K562 (cell line): ENCODE measurements around the gene SHC1. TPM values are rescaled to one million over a fixed set of nuclear protein-coding genes. Genes with fewer than 3 reads are reported as not detected.

Experiments
- BRD9 ChIP-seq: fragments of 450-650 bp; IDR thresholded peaks from 2 replicates; pipeline ENCODE4 v1.6.1; 2018; ENCODE audit warnings: low read depth; ENCODE audit not compliant: partially characterized antibody
- CBX5 ChIP-seq: IDR thresholded peaks from 2 replicates; pipeline ENCODE4 v1.6.1; 2014; ENCODE audit warnings: low read depth, borderline replicate concordance
- CHD1 ChIP-seq: fragments of 200-600 bp; sonication (generic); IDR thresholded peaks from one replicate; pipeline ENCODE4 v1.6.1; 2012; ENCODE audit warnings: mild to moderate bottlenecking, moderate library complexity, low read length, inconsistent platforms
- ELF2 ChIP-seq: fragments of 250-450 bp; sonication (Bioruptor Pico); IDR thresholded peaks from 2 replicates; pipeline ENCODE4 v1.5.0; 2021; ENCODE audit warnings: mild to moderate bottlenecking
- FOXP1 ChIP-seq: sonication (generic); formaldehyde crosslinking; IDR thresholded peaks from 2 replicates; pipeline ENCODE4 v1.8.0; 2022; ENCODE audit warnings: mild to moderate bottlenecking, missing genetic modification reagents
- GATAD2A ChIP-seq: fragments of 450-650 bp; IDR thresholded peaks from 2 replicates; pipeline ENCODE4 v1.6.1; 2017
- HNRNPH1 ChIP-seq: fragments of 200-400 bp; formaldehyde crosslinking; optimal IDR thresholded peaks from 2 replicates; pipeline ENCODE3; 2017; ENCODE audit warnings: low read depth, mild to moderate bottlenecking, low read length, moderate library complexity
- L3MBTL2 ChIP-seq: fragments of 450-650 bp; IDR thresholded peaks from 2 replicates; pipeline ENCODE4 v1.6.1; 2016; ENCODE audit warnings: mild to moderate bottlenecking, moderate library complexity
- POLR2AphosphoS5 ChIP-seq: IDR thresholded peaks from 2 replicates; pipeline ENCODE4 v1.6.1; 2011; ENCODE audit warnings: mild to moderate bottlenecking, low read depth, low read length, moderate library complexity; ENCODE audit not compliant: control insufficient read depth, insufficient read depth
- SRF ChIP-seq, 2 experiments: fragments of 250-450, 450-650 bp in 1 of 2; sonication (Bioruptor Pico) in 1 of 2; sonication (generic) in 1 of 2; formaldehyde crosslinking; IDR thresholded peaks; 2 replicates each; pipeline versions ENCODE4 v1.5.0 to v1.5.1; 2020 to 2022; ENCODE audit warnings: mild to moderate bottlenecking in 1 of 2, missing genetic modification reagents in 1 of 2
- TAL1 ChIP-seq: fragments of 450-650 bp; IDR thresholded peaks from 2 replicates; pipeline ENCODE4 v1.6.1; 2016; ENCODE audit warnings: mild to moderate bottlenecking
- TBP ChIP-seq: optimal IDR thresholded peaks from 2 replicates; pipeline ENCODE3; 2011; ENCODE audit warnings: low read depth, low read length, improper control_type of control experiment
- U2AF2 ChIP-seq: fragments of 200-400 bp; formaldehyde crosslinking; optimal IDR thresholded peaks from 2 replicates; pipeline ENCODE3; 2017; ENCODE audit warnings: low read depth, mild to moderate bottlenecking, low read length
- XRCC3 ChIP-seq: fragments of 450-650 bp; IDR thresholded peaks from 2 replicates; pipeline ENCODE4 v1.6.1; 2017; ENCODE audit warnings: mild to moderate bottlenecking, moderate library complexity
- ZFP1 ChIP-seq: fragments of 450-650 bp; formaldehyde crosslinking; IDR thresholded peaks from 2 replicates; pipeline ENCODE4 v1.4.0; 2020; ENCODE audit warnings: mild to moderate bottlenecking, mixed read lengths
- ZNF444 ChIP-seq: fragments of 250-450 bp; sonication (Bioruptor Pico); IDR thresholded peaks from 2 replicates; pipeline ENCODE4 v1.4.0; 2020; ENCODE audit warnings: mild to moderate bottlenecking, moderate library complexity
- polyA plus RNA-seq, 8 experiments: library from polyadenylated mRNA; depleted of rRNA in 4 of 8; stranded (reverse) in 5 of 8; unstranded in 3 of 8; fragments of >200 nt; fragmentation: Nextera tagmentation in 2 of 8; fragmentation: Illumina TruSeq in 1 of 8; extraction: Ambion mirVana in 2 of 8; extraction: Trizol in 1 of 8; gene quantifications; 2 replicates each; pipeline versions ENCODE4 v1.2.1 to v1.2.3, GENCODE V29; 2011 to 2014; ENCODE audit warnings: inconsistent platforms in 1 of 8, missing spikeins in 1 of 8
- total RNA-seq, 7 experiments: library from RNA; depleted of rRNA in 6 of 7; stranded (reverse); fragments of >200 nt in 6 of 7; fragmentation: Illumina TruSeq in 2 of 7; extraction: Trizol in 2 of 7; gene quantifications; 2 replicates each; pipeline versions ENCODE4 v1.2.1 to v1.2.3, GENCODE V29; 2011 to 2021; ENCODE audit warnings: low replicate concordance in 1 of 7
- TF ChIP-seq, protein P1 (sequence below): fragments of 450-650 bp; IDR thresholded peaks from 2 replicates; pipeline ENCODE4 v1.6.1; 2016; ENCODE audit warnings: mild to moderate bottlenecking, moderate library complexity
- TF ChIP-seq, protein P2 (sequence below), 2 experiments: fragments of 450-650 bp in 1 of 2; sonication (generic) in 1 of 2; formaldehyde crosslinking; conservative IDR thresholded peaks; 2 replicates each; pipeline versions ENCODE4 v1.4.0 to v1.8.1; 2020 to 2022; ENCODE audit warnings: mild to moderate bottlenecking in 1 of 2, missing genetic modification reagents in 1 of 2

The SHC1 gene
- total and polyA plus RNA-seq, 9 of the 15 experiments (the other 6 are each of a cell fraction or from before 2014, with no cell fraction given), result 4.1 to 113 (median 51.9) TPM

DNA sequence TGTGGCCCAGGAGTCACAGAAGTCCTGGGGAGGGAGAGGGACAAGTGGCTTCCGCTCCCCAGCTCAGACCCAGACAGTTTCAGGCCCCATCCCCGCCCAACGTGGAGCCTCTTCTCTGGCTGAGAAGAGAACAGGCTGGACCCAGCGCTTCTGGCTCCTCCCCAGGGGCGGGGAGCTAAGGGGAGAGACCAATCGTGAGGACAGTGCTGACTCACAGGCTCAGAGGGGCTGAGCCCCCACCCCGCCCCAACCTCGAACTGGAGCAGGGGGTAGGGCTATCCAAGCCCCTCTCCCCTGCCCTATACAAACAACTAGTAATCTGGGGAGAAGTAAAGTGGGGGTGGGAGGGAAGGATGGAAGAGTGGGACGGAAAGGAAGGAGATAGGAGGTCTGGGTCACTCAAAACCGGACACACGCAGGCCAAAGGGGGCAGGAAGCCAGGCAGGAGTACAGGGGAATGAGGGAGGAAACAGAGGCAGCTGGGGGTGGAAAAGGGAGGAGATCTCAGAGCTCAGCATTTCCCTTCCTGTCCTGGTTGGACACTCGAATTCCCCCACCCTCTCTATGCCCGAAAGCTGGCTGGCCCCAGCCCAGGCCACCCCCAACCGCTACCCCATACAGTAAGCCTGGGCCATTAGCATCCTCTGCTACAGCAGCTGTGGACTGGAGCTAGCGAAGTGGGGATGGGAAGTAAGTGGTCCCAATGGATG is at the start of gene SHC1 (continued):
- no peak for TF ChIP-seq HNRNPH1
- TF ChIP-seq GATAD2A, result peak; percentile 32; the same call in 1 of the 2 replicates
- peak; percentile 88 for TF ChIP-seq TBP
- TF ChIP-seq U2AF2, result no peak
- no peak for TF ChIP-seq SRF (CRISPR knock-in tag; IDR thresholded peaks at IDR 0.05)
- peak; percentile 44 for TF ChIP-seq BRD9
- TF ChIP-seq L3MBTL2, result 0 out of 2 replicates have a peak, but pooled peaks have one; percentile 23
- TF ChIP-seq, protein P1, sequence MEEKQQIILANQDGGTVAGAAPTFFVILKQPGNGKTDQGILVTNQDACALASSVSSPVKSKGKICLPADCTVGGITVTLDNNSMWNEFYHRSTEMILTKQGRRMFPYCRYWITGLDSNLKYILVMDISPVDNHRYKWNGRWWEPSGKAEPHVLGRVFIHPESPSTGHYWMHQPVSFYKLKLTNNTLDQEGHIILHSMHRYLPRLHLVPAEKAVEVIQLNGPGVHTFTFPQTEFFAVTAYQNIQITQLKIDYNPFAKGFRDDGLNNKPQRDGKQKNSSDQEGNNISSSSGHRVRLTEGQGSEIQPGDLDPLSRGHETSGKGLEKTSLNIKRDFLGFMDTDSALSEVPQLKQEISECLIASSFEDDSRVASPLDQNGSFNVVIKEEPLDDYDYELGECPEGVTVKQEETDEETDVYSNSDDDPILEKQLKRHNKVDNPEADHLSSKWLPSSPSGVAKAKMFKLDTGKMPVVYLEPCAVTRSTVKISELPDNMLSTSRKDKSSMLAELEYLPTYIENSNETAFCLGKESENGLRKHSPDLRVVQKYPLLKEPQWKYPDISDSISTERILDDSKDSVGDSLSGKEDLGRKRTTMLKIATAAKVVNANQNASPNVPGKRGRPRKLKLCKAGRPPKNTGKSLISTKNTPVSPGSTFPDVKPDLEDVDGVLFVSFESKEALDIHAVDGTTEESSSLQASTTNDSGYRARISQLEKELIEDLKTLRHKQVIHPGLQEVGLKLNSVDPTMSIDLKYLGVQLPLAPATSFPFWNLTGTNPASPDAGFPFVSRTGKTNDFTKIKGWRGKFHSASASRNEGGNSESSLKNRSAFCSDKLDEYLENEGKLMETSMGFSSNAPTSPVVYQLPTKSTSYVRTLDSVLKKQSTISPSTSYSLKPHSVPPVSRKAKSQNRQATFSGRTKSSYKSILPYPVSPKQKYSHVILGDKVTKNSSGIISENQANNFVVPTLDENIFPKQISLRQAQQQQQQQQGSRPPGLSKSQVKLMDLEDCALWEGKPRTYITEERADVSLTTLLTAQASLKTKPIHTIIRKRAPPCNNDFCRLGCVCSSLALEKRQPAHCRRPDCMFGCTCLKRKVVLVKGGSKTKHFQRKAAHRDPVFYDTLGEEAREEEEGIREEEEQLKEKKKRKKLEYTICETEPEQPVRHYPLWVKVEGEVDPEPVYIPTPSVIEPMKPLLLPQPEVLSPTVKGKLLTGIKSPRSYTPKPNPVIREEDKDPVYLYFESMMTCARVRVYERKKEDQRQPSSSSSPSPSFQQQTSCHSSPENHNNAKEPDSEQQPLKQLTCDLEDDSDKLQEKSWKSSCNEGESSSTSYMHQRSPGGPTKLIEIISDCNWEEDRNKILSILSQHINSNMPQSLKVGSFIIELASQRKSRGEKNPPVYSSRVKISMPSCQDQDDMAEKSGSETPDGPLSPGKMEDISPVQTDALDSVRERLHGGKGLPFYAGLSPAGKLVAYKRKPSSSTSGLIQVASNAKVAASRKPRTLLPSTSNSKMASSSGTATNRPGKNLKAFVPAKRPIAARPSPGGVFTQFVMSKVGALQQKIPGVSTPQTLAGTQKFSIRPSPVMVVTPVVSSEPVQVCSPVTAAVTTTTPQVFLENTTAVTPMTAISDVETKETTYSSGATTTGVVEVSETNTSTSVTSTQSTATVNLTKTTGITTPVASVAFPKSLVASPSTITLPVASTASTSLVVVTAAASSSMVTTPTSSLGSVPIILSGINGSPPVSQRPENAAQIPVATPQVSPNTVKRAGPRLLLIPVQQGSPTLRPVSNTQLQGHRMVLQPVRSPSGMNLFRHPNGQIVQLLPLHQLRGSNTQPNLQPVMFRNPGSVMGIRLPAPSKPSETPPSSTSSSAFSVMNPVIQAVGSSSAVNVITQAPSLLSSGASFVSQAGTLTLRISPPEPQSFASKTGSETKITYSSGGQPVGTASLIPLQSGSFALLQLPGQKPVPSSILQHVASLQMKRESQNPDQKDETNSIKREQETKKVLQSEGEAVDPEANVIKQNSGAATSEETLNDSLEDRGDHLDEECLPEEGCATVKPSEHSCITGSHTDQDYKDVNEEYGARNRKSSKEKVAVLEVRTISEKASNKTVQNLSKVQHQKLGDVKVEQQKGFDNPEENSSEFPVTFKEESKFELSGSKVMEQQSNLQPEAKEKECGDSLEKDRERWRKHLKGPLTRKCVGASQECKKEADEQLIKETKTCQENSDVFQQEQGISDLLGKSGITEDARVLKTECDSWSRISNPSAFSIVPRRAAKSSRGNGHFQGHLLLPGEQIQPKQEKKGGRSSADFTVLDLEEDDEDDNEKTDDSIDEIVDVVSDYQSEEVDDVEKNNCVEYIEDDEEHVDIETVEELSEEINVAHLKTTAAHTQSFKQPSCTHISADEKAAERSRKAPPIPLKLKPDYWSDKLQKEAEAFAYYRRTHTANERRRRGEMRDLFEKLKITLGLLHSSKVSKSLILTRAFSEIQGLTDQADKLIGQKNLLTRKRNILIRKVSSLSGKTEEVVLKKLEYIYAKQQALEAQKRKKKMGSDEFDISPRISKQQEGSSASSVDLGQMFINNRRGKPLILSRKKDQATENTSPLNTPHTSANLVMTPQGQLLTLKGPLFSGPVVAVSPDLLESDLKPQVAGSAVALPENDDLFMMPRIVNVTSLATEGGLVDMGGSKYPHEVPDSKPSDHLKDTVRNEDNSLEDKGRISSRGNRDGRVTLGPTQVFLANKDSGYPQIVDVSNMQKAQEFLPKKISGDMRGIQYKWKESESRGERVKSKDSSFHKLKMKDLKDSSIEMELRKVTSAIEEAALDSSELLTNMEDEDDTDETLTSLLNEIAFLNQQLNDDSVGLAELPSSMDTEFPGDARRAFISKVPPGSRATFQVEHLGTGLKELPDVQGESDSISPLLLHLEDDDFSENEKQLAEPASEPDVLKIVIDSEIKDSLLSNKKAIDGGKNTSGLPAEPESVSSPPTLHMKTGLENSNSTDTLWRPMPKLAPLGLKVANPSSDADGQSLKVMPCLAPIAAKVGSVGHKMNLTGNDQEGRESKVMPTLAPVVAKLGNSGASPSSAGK, result no peak
- no peak for TF ChIP-seq CHD1
- TF ChIP-seq FOXP1 (CRISPR knock-in tag), result no peak
- TF ChIP-seq, protein P2, sequence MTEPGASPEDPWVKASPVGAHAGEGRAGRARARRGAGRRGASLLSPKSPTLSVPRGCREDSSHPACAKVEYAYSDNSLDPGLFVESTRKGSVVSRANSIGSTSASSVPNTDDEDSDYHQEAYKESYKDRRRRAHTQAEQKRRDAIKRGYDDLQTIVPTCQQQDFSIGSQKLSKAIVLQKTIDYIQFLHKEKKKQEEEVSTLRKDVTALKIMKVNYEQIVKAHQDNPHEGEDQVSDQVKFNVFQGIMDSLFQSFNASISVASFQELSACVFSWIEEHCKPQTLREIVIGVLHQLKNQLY (CRISPR knock-in tag; conservative IDR thresholded peaks at IDR 0.05), result no peak
- TF ChIP-seq ZNF444 (CRISPR knock-in tag), result no peak
- peak; percentile 71 for TF ChIP-seq POLR2AphosphoS5
- no peak for TF ChIP-seq XRCC3
- no peak for TF ChIP-seq ZFP1 (CRISPR knock-in tag)
- TF ChIP-seq CBX5, result no peak
- no peak for TF ChIP-seq TAL1
- TF ChIP-seq ELF2 (CRISPR knock-in tag), result no peak
